Measurements from ENCODE around the gene KRT81.

DNA sequence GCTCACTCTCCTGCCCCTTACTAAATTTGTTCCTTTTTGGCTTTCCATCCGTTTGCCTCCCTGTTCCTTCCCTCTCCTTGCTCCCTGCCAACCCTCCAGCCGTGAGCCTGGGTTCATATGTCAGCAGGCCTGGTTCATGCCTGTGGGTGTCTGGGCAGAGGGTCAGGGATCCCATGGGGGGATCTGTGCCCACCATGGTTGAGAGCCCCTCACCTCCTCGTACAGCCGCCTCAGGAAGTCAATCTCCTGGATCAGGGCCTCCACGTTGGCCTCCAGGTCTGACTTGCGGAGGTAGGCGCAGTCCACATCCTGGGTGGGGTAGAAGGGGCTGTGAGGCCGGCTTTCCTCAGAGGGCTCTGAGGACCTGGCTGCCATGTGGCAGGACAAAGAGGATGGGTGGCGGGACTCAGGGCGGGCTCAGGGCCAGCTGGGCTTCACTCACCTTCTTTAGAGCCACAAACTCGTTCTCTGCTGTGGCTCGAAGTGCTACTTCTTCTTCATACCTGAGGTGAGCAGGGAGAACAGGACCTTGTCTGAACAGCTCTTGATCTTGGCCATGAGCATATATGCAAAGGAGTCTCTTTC, 26.2 kb upstream of the KRT81 start:
- TF ChIP-seq, protein P1, sequence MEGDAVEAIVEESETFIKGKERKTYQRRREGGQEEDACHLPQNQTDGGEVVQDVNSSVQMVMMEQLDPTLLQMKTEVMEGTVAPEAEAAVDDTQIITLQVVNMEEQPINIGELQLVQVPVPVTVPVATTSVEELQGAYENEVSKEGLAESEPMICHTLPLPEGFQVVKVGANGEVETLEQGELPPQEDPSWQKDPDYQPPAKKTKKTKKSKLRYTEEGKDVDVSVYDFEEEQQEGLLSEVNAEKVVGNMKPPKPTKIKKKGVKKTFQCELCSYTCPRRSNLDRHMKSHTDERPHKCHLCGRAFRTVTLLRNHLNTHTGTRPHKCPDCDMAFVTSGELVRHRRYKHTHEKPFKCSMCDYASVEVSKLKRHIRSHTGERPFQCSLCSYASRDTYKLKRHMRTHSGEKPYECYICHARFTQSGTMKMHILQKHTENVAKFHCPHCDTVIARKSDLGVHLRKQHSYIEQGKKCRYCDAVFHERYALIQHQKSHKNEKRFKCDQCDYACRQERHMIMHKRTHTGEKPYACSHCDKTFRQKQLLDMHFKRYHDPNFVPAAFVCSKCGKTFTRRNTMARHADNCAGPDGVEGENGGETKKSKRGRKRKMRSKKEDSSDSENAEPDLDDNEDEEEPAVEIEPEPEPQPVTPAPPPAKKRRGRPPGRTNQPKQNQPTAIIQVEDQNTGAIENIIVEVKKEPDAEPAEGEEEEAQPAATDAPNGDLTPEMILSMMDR (conservative IDR thresholded peaks at IDR 0.05): no peak
- TF ChIP-seq ZFX (IDR thresholded peaks at IDR 0.05): no peak

All from C4-2B (cell line).